Loucy (cell line): ENCODE data around the gene SAP30BP.

Experiments used
- EZH2phosphoT487 ChIP-seq: fragments of 200-600 bp; IDR thresholded peaks from 2 replicates; pipeline ENCODE4 v1.6.1; 2018; ENCODE audit warnings: antibody characterized with exemption, mild to moderate bottlenecking, moderate library complexity, borderline replicate concordance
- TF ChIP-seq, protein P1 (sequence below): fragments of 200-600 bp; sonication (generic); conservative IDR thresholded peaks from 2 replicates; pipeline ENCODE4 v1.5.1; 2014; ENCODE audit warnings: mild to moderate bottlenecking, antibody characterized with exemption, low read length

DNA sequence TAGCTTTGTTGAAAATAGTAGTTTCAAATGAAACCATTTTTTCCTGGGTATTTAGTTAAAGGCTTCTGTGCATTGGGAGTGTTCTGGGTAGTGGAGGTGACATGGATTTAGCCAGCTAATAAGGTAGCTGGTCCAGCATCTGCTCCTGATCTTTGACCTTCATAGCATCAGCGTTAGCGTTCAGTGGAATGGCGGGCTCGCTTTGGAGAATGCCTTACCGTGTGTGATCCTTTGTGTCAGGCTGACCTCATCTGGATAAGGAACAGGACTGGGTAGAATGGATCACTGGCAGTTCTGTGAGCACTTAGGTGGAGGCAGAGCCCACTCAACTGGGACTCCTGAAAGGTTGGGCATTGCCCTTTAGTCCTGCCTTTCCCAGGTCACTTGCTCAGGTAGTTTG lies 3.7 kb downstream of the SAP30BP start:
- TF ChIP-seq, protein P1, sequence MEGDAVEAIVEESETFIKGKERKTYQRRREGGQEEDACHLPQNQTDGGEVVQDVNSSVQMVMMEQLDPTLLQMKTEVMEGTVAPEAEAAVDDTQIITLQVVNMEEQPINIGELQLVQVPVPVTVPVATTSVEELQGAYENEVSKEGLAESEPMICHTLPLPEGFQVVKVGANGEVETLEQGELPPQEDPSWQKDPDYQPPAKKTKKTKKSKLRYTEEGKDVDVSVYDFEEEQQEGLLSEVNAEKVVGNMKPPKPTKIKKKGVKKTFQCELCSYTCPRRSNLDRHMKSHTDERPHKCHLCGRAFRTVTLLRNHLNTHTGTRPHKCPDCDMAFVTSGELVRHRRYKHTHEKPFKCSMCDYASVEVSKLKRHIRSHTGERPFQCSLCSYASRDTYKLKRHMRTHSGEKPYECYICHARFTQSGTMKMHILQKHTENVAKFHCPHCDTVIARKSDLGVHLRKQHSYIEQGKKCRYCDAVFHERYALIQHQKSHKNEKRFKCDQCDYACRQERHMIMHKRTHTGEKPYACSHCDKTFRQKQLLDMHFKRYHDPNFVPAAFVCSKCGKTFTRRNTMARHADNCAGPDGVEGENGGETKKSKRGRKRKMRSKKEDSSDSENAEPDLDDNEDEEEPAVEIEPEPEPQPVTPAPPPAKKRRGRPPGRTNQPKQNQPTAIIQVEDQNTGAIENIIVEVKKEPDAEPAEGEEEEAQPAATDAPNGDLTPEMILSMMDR = no peak
- no peak for TF ChIP-seq EZH2phosphoT487
